OCI-LY3 (cell line): ENCODE results near the gene TRIM6.

Experiments used
- CTCF ChIP-seq: fragments of 200-600, 300-600 bp; sonication (generic); IDR thresholded peaks from 2 replicates; pipeline ENCODE4 v1.5.1; 2014; ENCODE audit warnings: antibody characterized with exemption, low read length, low read depth
- EZH2phosphoT487 ChIP-seq: fragments of 200-600 bp; shearing (Covaris generic); IDR thresholded peaks from 2 replicates; pipeline ENCODE4 v1.6.1; 2018; ENCODE audit warnings: antibody characterized with exemption, mixed run types, low read depth

GRCh38 chr11:5575152-5575551 is 21.3 kb upstream of the TRIM6 start:
- no peak for TF ChIP-seq CTCF
- TF ChIP-seq EZH2phosphoT487: no peak
